ENCODE results near the gene NPR1.

- TF ChIP-seq CTCF (conservative IDR thresholded peaks at IDR 0.05; ENCODE audit: low read length) (no peak), EZH2phosphoT487 (IDR thresholded peaks at IDR 0.05; ENCODE audit: borderline replicate concordance) (no peak)
These were observed 21.3 kb downstream of the NPR1 start for GRCh38 chr1:153699768-153700167.

Measured in Loucy (cell line).